NCI-H1092 treated with DMSO at 0.1 percent for 48 hours (cell line): ENCODE measurements around the gene EMP3.

Source experiments
- DNase-seq: peaks from one replicate; lab custom pipeline; 2025; lab: John Stamatoyannopoulos, UW

EMP3 gene

DNA sequence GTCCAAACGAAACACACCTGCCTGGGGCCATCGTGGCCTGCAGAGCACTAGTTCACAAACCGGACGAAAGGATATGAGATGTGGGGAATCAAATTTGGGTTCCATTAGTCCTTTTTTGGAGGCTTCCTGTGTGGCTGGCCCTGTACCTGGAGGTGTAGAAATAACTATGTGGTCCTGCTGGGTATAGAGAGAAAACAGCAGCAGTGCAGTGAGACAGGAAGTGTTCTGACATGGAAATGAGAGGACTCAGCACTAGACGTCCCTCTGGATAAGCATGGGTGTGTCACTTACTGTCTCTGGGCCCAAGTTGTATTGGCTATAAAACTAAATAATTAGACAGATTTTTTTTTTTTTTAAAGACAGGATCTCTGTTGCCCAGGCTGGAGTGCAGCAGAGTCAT, 53.7 kb downstream of the EMP3 start:
- DNase-seq = no peak
